Choroid plexus epithelial cell (primary cell): ENCODE results near the gene ATP5F1A.

ENCODE experiments used
- DNase-seq: peaks from one replicate; pipeline ENCODE4 v3.0.0-alpha.2; 2010; ENCODE audit warnings: low read depth
- H3K4me3 ChIP-seq: 2 replicates; pipeline ENCODE4 v1.5.1; 2011; ENCODE audit warnings: low read depth, mild to moderate bottlenecking, control low read depth, low read length, moderate library complexity
- CTCF ChIP-seq: conservative IDR thresholded peaks from 2 replicates; pipeline ENCODE4 v1.5.1; 2011; ENCODE audit warnings: low read depth, mild to moderate bottlenecking, control low read depth, inconsistent platforms, low read length, moderate library complexity

The ATP5F1A gene

GRCh38 chr18:46034230-46034629 lies 63.9 kb downstream of the ATP5F1A start:
- DNase-seq = peak; percentile 74
- no peak for TF ChIP-seq CTCF
- H3K4me3 ChIP-seq = no peak overlapping the region

- no peak for TF ChIP-seq CTCF
- DNase-seq = no peak
- H3K4me3 ChIP-seq = no peak overlapping the region
Measured at GRCh38 chr18:46031741-46032140, 66.4 kb downstream of the ATP5F1A start.
